Smooth muscle cell of the pulmonary artery (primary cell): ENCODE measurements around the gene TMEM200C. TPM values are rescaled to one million over a fixed set of nuclear protein-coding genes. Genes with fewer than 3 reads are reported as not detected.

Experiments
- total RNA-seq: library from RNA; depleted of rRNA; stranded (reverse); fragments of >200 nt; gene quantifications from 2 replicates; pipeline ENCODE4 v1.2.3, GENCODE V29; 2014

TMEM200C gene
- total RNA-seq: 0.13 and 0.30 TPM in 2 replicates

DNA sequence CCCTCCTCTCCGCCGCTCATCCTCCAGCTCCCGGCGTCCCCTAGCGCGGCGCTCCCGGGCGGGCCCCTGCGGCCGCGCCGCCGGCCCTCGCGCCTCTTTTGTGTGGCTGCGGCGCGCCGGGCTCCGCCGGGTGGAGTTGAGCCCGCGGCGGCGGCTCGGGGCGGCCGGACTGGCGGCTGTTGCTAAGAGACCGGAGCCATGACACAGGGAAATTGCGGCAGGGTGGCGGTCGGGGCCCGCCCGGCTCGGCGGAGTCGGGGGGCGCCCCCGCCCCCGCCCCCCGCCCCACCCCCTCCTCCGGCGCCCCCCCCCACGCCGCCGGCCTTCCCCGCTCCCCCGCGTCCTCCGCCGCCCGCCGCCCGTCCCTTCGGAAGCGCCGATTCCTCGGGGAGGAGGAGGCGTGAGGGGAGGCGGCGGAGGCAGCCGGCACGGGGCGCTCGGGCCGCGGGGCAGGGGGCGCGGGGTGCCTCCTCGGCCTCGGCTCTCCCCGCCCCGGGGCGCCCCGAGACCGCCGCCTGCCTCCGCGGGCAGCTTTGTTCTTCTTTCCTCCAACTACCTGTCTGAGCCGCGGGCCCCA lies at the start of gene TMEM200C:
Gene TMEM200C (minus strand): TSS at position 224 of the 577 bp plus-strand sequence. CDS start 3,459 bp downstream, outside the sequence.

